ENCODE measurements around the gene ABCC9. TPM values are rescaled to one million over a fixed set of nuclear protein-coding genes. Genes with fewer than 3 reads are reported as not detected.

Gene ABCC9
- total RNA-seq, 2 experiments from 2014 or later, result not detected

- no peak overlapping the region for H3K27ac Mint-ChIP-seq
- no peak for DNase-seq
- no peaks in the 10 kb centered on the region for H3K4me1 Mint-ChIP-seq
- no peak overlapping the region for H3K4me3 Mint-ChIP-seq
- H3K9me3 Mint-ChIP-seq, result no peaks in the 10 kb centered on the region
- no peaks in the 10 kb centered on the region for H3K27me3 Mint-ChIP-seq
- no peaks in the 10 kb centered on the region for H3K36me3 Mint-ChIP-seq
Measured at GRCh38 chr12:21865846-21866245, 75.4 kb downstream of the ABCC9 start.

- no peaks in the 10 kb centered on the region for H3K9me3 Mint-ChIP-seq
- H3K27ac Mint-ChIP-seq, result no peak overlapping the region
Measured at GRCh38 chr12:21860534-21860933, 80.7 kb downstream of the ABCC9 start.

GRCh38 chr12:21860128-21860527, 81.1 kb downstream of the ABCC9 start:
- Mint-ChIP-seq H3K27ac (no peak overlapping the region), H3K4me3 (no peak overlapping the region), H3K4me1 (no peaks in the 10 kb centered on the region), H3K9me3 (no peaks in the 10 kb centered on the region), H3K27me3 (peaks cover 7% of the 10 kb centered on the region), H3K36me3 (no peaks in the 10 kb centered on the region)
- DNase-seq, result no peak

More at GRCh38 chr12:21860534-21860933, 80.7 kb downstream of the ABCC9 start:
- Mint-ChIP-seq H3K36me3 (no peaks in the 10 kb centered on the region), H3K27me3 (peaks cover 7% of the 10 kb centered on the region), H3K4me3 (no peak overlapping the region), H3K4me1 (no peaks in the 10 kb centered on the region)
- no peak for DNase-seq

GRCh38 chr12:21852251-21852650, 89.0 kb downstream of the ABCC9 start:
- no peak overlapping the region for H3K4me3 Mint-ChIP-seq
- no peaks in the 10 kb centered on the region for H3K4me1 Mint-ChIP-seq
- no peak for DNase-seq
- H3K27ac Mint-ChIP-seq, result no peak overlapping the region
- no peaks in the 10 kb centered on the region for H3K9me3 Mint-ChIP-seq
- H3K27me3 Mint-ChIP-seq, result peaks cover 23% of the 10 kb centered on the region
- no peaks in the 10 kb centered on the region for H3K36me3 Mint-ChIP-seq

- Mint-ChIP-seq H3K27me3 (peaks cover 21% of the 10 kb centered on the region), H3K4me3 (no peak overlapping the region), H3K27ac (no peak overlapping the region), H3K36me3 (no peaks in the 10 kb centered on the region), H3K4me1 (no peaks in the 10 kb centered on the region), H3K9me3 (no peaks in the 10 kb centered on the region)
- no peak for DNase-seq
Measured at GRCh38 chr12:21851151-21851550, 90.1 kb downstream of the ABCC9 start.

- DNase-seq, result no peak
- no peak overlapping the region for H3K27ac Mint-ChIP-seq
- no peak overlapping the region for H3K4me3 Mint-ChIP-seq
- H3K4me1 Mint-ChIP-seq, result no peaks in the 10 kb centered on the region
- H3K27me3 Mint-ChIP-seq, result peaks cover 21% of the 10 kb centered on the region
- no peaks in the 10 kb centered on the region for H3K9me3 Mint-ChIP-seq
- H3K36me3 Mint-ChIP-seq, result no peaks in the 10 kb centered on the region
Measured at GRCh38 chr12:21850419-21850818, 90.8 kb downstream of the ABCC9 start.

- H3K27ac Mint-ChIP-seq, result no peak overlapping the region
- no peaks in the 10 kb centered on the region for H3K4me1 Mint-ChIP-seq
- no peak overlapping the region for H3K4me3 Mint-ChIP-seq
- no peaks in the 10 kb centered on the region for H3K36me3 Mint-ChIP-seq
- H3K9me3 Mint-ChIP-seq, result no peaks in the 10 kb centered on the region
- peaks cover 21% of the 10 kb centered on the region for H3K27me3 Mint-ChIP-seq
- no peak for DNase-seq
Measured at GRCh38 chr12:21849878-21850277, 91.3 kb downstream of the ABCC9 start.

- H3K36me3 Mint-ChIP-seq, result no peaks in the 10 kb centered on the region
- no peak overlapping the region for H3K27ac Mint-ChIP-seq
- H3K4me1 Mint-ChIP-seq, result no peaks in the 10 kb centered on the region
- H3K9me3 Mint-ChIP-seq, result no peaks in the 10 kb centered on the region
- H3K4me3 Mint-ChIP-seq, result no peak overlapping the region
- no peak for DNase-seq
- peaks cover 21% of the 10 kb centered on the region for H3K27me3 Mint-ChIP-seq
Measured at GRCh38 chr12:21848192-21848591, 93.0 kb downstream of the ABCC9 start.

- Mint-ChIP-seq H3K27me3 (peaks cover 13% of the 10 kb centered on the region), H3K9me3 (no peaks in the 10 kb centered on the region), H3K27ac (no peak overlapping the region), H3K4me1 (no peaks in the 10 kb centered on the region), H3K36me3 (no peaks in the 10 kb centered on the region), H3K4me3 (no peak overlapping the region)
- DNase-seq, result no peak
Measured at GRCh38 chr12:21843795-21844194, 97.4 kb downstream of the ABCC9 start.

- no peak for DNase-seq
- no peak overlapping the region for H3K4me3 Mint-ChIP-seq
- H3K36me3 Mint-ChIP-seq, result no peaks in the 10 kb centered on the region
- no peak overlapping the region for H3K27ac Mint-ChIP-seq
- H3K4me1 Mint-ChIP-seq, result no peaks in the 10 kb centered on the region
- H3K27me3 Mint-ChIP-seq, result peaks cover 9% of the 10 kb centered on the region
- no peaks in the 10 kb centered on the region for H3K9me3 Mint-ChIP-seq
Measured at GRCh38 chr12:21839776-21840175, 101.5 kb downstream of the ABCC9 start.

- Mint-ChIP-seq H3K27ac (no peak overlapping the region), H3K27me3 (peaks cover 9% of the 10 kb centered on the region), H3K4me1 (no peaks in the 10 kb centered on the region), H3K9me3 (no peaks in the 10 kb centered on the region), H3K36me3 (no peaks in the 10 kb centered on the region), H3K4me3 (no peak overlapping the region)
- no peak for DNase-seq
Measured at GRCh38 chr12:21837847-21838246, 103.4 kb downstream of the ABCC9 start.

- H3K27ac Mint-ChIP-seq, result no peak overlapping the region
- H3K36me3 Mint-ChIP-seq, result no peaks in the 10 kb centered on the region
- DNase-seq, result no peak
- H3K27me3 Mint-ChIP-seq, result no peaks in the 10 kb centered on the region
- H3K9me3 Mint-ChIP-seq, result no peaks in the 10 kb centered on the region
- H3K4me1 Mint-ChIP-seq, result no peaks in the 10 kb centered on the region
- H3K4me3 Mint-ChIP-seq, result no peak overlapping the region
Measured at GRCh38 chr12:21831791-21832344, 109.4 kb downstream of the ABCC9 start.

GRCh38 chr12:21828779-21829178, 112.4 kb downstream of the ABCC9 start:
- H3K4me3 Mint-ChIP-seq, result no peak overlapping the region
- H3K27ac Mint-ChIP-seq, result no peak overlapping the region
- DNase-seq, result no peak

GRCh38 chr12:21828136-21828775, 113.0 kb downstream of the ABCC9 start:
- Mint-ChIP-seq H3K36me3 (no peaks in the 10 kb centered on the region), H3K27ac (no peak overlapping the region), H3K9me3 (no peaks in the 10 kb centered on the region), H3K27me3 (peaks cover 5% of the 10 kb centered on the region), H3K4me3 (no peak overlapping the region), H3K4me1 (no peaks in the 10 kb centered on the region)
- no peak for DNase-seq

More at GRCh38 chr12:21828779-21829178, 112.4 kb downstream of the ABCC9 start:
- H3K9me3 Mint-ChIP-seq, result no peaks in the 10 kb centered on the region
- H3K36me3 Mint-ChIP-seq, result no peaks in the 10 kb centered on the region
- peaks cover 5% of the 10 kb centered on the region for H3K27me3 Mint-ChIP-seq
- no peaks in the 10 kb centered on the region for H3K4me1 Mint-ChIP-seq

- Mint-ChIP-seq H3K4me3 (no peak overlapping the region), H3K4me1 (no peaks in the 10 kb centered on the region), H3K27ac (no peak overlapping the region), H3K9me3 (no peaks in the 10 kb centered on the region), H3K27me3 (peaks cover 5% of the 10 kb centered on the region), H3K36me3 (no peaks in the 10 kb centered on the region)
- DNase-seq, result no peak
Measured at GRCh38 chr12:21827083-21827482, 114.1 kb downstream of the ABCC9 start.

GRCh38 chr12:21826618-21826910, 114.7 kb downstream of the ABCC9 start:
- no peaks in the 10 kb centered on the region for H3K9me3 Mint-ChIP-seq
- no peak overlapping the region for H3K27ac Mint-ChIP-seq

More at GRCh38 chr12:21826618-21826910, 114.7 kb downstream of the ABCC9 start:
- no peak overlapping the region for H3K4me3 Mint-ChIP-seq
- no peaks in the 10 kb centered on the region for H3K4me1 Mint-ChIP-seq
- no peak for DNase-seq
- no peaks in the 10 kb centered on the region for H3K36me3 Mint-ChIP-seq
- H3K27me3 Mint-ChIP-seq, result peaks cover 5% of the 10 kb centered on the region
